ENCODE data around the gene ALDOC.
"Not testable (repeated sequence)": the region's sequence is repeated elsewhere in the genome, so short reads cannot be mapped to it uniquely, and the experiment has no call there.

Gene ALDOC

GRCh38 chr17:28580959-28581358, 4.3 kb upstream of the ALDOC start:
- no peak for DNase-seq

- DNase-seq = no peak
These were observed 2.8 kb upstream of the ALDOC start for GRCh38 chr17:28579526-28579925.

- no peak for DNase-seq
These were observed 1.8 kb upstream of the ALDOC start for GRCh38 chr17:28578246-28579195.

- DNase-seq = no peak
These were observed 750 bp upstream of the ALDOC start for GRCh38 chr17:28577466-28577824.

- not testable (repeated sequence) for DNase-seq
These were observed 679 bp downstream of the ALDOC start for GRCh38 chr17:28576016-28576415.

- DNase-seq = no peak
These were observed 1.4 kb downstream of the ALDOC start for GRCh38 chr17:28575126-28575795.

GRCh38 chr17:28574526-28574925, 2.2 kb downstream of the ALDOC start:
- DNase-seq = no peak

- DNase-seq = no peak
These were observed 2.7 kb downstream of the ALDOC start for GRCh38 chr17:28573966-28574480.

GRCh38 chr17:28573521-28573920, 3.2 kb downstream of the ALDOC start:
- DNase-seq = no peak

GRCh38 chr17:28573040-28573380, 3.7 kb downstream of the ALDOC start:
- no peak for DNase-seq

- DNase-seq = no peak
These were observed 4.2 kb downstream of the ALDOC start for GRCh38 chr17:28572259-28573039.

- DNase-seq = peak; percentile 90
These were observed 5.2 kb downstream of the ALDOC start, which contains the start of gene PIGS for GRCh38 chr17:28571361-28572122. Gene PIGS, minus strand, starts transcription at chr17:28571524. Its CDS starts 28 bp downstream, at chr17:28571496.

- no peak for DNase-seq
These were observed 5.9 kb downstream of the ALDOC start for GRCh38 chr17:28570716-28571360.

GRCh38 chr17:28569446-28569845, 7.2 kb downstream of the ALDOC start:
- DNase-seq = no peak

- DNase-seq = no peak
These were observed 9.1 kb downstream of the ALDOC start for GRCh38 chr17:28567604-28568003.

GRCh38 chr17:28563475-28563874, 13.2 kb downstream of the ALDOC start:
- no peak for DNase-seq

- DNase-seq = no peak
These were observed 21.7 kb downstream of the ALDOC start for GRCh38 chr17:28555022-28555421.

- no peak for DNase-seq
These were observed 22.1 kb downstream of the ALDOC start for GRCh38 chr17:28554565-28554964.

GRCh38 chr17:28553000-28553505, 23.6 kb downstream of the ALDOC start:
- no peak for DNase-seq

- DNase-seq = peak; percentile 59
These were observed 24.3 kb downstream of the ALDOC start, which contains the start of gene UNC119 for GRCh38 chr17:28552176-28552999. Gene UNC119, minus strand, starts transcription at chr17:28552624. Its CDS starts 67 bp downstream, at chr17:28552557.
